ENCODE data around the gene R3HDM1.
A peak's percentile ranks its signal among the peaks of the same experiment; 100 is the strongest.
"Not testable (repeated sequence)": the region's sequence is repeated elsewhere in the genome, so short reads cannot be mapped to it uniquely, and the experiment has no call there.

Gene R3HDM1

GRCh38 chr2:135647836-135648579 is 116.7 kb downstream of the R3HDM1 start:
- no peak for DNase-seq

- DNase-seq: no peak
These were observed 119.4 kb downstream of the R3HDM1 start for GRCh38 chr2:135650721-135651120.

DNA sequence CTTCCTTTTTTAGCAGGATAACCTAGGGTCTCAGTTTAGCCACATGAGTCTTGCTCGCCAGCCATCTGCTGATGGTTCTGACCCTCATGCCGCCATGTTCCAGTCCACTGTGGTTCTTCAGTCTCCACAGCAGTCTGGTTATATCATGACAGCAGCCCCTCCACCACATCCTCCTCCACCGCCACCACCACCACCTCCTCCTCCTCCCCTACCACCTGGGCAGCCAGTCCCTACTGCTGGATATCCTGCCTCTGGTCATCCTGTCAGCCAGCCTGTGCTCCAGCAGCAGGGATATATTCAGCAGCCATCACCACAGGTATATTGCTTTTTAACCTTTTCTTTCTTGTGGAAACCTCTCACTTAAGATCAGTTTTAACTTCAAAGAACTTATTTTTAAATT is 120.4 kb downstream of the R3HDM1 start:
- no peak for DNase-seq

GRCh38 chr2:135654239-135654638 is 123.0 kb downstream of the R3HDM1 start:
- DNase-seq: not testable (repeated sequence)

DNA sequence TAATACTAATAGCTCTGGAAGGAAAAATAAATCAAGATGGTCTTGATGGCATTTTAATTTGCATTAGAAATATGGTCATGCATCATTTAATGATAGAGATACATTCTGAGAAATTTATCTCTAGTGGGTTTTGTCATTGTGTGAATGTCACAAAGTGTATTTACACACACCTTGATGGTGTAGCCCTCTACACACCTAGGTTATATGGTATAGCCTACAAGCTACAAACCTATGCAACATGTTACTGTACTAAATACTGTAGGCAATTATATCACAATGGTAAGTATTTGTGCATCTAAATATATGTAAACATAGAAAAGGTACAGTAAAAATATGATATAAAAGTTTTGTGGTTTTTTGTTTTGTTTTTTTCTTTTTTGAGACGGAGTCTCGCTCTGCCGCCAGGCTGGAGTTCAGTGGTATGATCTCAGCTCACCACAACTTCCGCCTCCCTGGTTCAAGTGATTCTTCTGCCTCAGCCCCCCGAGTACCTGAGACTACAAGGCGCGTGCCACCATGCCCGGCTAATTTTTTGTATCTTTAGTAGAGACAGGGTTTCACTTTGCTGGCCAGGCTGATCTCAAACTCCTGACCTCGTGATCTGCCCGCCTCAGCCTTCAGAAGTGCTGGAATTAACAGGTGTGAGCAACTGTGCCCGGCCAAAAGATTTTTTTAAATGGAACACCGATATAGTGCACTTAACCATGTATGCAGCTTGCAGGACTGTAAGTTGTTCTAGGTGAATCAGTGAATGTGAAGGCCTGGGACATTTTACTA is 126.7 kb downstream of the R3HDM1 start:
- peak; percentile 54 for DNase-seq

DNA sequence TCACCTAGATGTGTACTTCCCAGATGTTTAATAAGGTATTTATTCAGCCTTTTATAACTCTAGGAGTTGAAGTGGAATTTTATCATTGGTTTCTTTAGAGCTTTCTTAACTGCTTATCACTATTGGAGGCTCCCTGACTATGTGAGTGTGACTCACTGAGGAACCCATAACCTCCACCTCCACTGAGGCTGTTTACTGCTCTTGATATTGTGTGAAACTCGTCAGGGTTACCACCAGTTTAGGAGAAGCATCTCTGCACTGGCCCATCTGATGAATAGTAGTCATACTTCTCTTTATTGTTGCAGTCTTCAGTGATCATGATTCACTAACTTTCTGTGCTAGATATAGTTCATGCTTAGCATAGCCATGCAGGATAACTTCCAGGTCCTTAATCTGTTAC is 130.8 kb downstream of the R3HDM1 start:
- peak; percentile 71 for DNase-seq

DNA sequence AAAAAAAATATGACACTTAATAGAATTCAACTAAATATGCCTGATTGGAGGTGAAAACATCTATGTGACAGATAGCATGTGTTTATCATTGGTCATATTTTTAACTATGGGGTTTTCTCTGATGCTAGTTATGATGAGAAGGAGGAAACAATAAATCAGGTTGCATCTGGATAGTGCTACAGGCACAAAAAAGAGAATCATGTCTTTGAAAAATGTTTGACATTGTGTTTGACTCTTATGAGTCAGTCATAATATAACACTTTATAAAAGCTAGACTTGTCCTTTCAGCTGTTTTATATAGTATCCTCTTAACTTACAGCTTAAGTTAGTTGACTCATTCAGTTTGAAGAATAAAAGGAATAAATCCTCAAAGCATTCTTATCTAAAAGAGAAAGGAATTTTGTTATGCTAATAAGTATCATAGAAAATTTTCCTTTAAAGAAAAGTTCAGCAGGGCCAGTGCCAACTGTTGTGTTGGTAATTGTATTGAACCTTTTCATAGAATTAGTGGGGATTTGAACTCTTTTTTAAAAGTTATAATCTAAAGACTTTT is 131.9 kb downstream of the R3HDM1 start:
- DNase-seq: no peak

- DNase-seq: peak; percentile 84
These were observed 133.4 kb downstream of the R3HDM1 start for GRCh38 chr2:135664623-135665068.

GRCh38 chr2:135667045-135667444 is 135.8 kb downstream of the R3HDM1 start:
- no peak for DNase-seq

- no peak for DNase-seq
These were observed 143.2 kb downstream of the R3HDM1 start for GRCh38 chr2:135674453-135674852.

GRCh38 chr2:135676031-135676430 is 144.7 kb downstream of the R3HDM1 start:
- no peak for DNase-seq

DNA sequence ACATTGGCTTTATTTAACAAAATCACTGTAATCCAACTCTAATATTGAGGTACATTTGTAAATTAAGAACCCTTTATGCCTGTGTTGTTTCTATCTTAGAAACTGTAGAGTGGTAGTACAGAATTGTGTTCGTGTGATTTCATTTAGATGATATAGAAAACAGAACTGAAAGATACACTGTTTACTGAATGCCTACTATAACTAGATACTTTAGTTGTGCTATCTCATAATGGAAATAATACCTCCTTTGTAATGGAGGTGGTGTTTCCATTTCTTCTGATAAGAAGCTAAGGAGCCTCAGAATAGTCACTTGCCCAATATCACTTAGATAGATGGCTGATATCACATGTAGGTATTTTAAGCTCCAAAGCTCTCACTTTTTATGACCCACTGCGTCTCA is 147.8 kb downstream of the R3HDM1 start:
- no peak for DNase-seq

GRCh38 chr2:135685361-135685760 is 154.1 kb downstream of the R3HDM1 start:
- no peak for DNase-seq

DNA sequence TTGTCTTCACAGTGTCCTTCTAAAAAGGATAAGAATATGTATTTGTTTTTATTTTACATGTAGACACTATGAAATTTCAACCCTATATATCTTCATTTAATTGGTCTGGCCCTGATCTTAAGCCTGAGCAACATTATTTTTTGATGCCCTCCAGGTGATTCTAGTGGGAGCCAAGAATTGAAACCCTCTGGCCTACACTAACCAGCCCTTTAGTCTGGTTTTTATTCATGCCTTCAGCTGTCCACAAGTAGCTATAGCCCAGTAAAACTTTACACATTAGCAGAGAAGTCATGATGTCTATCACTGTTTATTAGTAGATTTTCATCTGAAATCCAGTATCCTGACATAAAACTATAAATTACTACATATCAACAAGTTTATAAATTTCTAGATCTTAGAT is 157.7 kb downstream of the R3HDM1 start:
- no peak for DNase-seq

DNA sequence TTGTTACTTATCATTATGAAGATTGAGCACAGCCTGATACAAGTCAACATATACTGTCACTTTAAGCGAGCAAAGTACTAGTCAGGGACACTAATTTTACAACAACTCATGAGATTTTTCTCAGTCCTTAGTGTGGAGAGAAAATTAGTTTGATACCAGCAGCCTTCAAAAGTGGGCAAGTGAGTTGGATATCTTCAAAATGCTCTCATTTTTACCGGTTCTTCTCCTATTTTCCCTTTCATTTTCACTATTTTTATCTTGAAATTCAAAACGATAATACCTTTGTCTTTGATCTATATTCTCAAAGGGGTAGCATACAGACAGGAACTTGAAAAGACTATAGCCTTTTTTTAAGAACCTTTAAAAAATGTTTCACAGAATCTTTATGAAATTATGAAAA is 158.4 kb downstream of the R3HDM1 start:
- DNase-seq: peak; percentile 18

GRCh38 chr2:135694711-135695110 is 163.4 kb downstream of the R3HDM1 start:
- DNase-seq: no peak

DNA sequence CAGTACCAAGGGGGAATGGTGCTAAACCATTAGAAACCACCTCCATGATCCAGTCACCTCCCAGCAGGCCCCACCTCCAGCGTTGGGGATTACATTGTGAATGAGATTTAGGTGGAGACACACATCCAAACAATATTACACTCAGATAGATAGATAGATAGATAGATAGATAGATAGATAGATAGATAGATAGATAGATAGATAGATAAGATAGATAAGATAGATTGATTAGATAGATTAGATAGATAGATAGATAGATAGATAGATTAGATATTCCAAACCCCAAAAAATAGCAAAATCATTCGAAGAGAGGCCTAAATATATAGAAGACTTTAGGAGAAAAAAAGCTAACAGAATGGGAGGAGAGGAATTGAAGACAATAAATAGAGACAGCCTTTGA is 167.6 kb downstream of the R3HDM1 start:
- DNase-seq: no peak

DNA sequence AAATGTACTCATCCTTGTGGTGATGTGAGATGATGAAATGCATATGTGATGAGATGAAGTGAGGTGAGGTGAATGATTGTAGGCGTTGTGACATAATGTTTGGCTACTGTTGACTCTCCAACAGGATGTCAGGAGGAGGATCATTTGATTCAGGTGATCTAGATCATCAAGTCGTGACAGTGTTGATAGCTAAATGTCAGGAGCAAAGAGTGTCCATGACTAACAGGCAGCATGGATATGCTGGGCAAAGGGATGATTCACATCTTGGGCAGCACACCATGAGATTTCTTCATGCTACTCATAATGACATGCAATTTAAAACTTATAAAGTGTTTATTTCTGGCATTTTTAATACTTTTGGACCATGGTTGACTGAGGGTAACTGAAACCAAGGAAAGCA is 170.2 kb downstream of the R3HDM1 start:
- DNase-seq: no peak

DNA sequence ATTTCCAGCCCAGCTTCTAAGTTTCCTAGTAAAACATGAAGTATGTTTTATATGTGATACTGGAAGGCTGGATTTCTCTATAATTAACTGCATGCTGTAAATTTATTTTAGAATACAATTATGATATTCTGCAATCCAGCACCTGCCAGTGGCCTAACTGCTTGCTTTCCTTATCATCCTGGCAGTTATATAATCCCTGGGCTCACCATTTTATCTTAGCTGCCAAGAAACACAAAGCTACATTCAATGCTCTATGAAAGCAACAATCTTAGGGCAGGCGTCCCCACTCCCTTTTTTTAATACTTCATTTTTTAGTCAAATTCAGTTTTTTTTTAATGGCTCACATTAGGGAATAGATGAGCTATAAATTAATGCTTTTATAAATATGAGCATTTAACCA is 172.0 kb downstream of the R3HDM1 start:
- no peak for DNase-seq

DNA sequence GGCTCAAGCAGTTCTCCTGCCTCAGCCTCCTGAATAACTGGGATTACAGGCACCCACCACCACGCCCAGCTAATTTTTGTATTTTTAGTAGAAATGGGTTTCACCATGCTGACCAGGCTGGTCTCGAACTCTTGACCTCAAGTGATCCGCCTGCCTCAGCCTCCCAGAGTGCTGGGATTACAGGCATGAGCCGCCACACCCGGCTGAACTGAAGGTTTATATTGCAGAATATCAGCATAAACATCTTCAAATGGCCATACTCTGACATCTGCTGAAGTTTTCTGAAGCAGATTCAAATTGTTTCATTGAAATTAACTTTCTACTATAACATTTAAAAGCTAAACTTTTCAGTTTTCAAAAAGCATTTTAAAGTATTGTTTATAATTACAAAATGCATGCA is 172.8 kb downstream of the R3HDM1 start:
- not testable (repeated sequence) for DNase-seq

- no peak for DNase-seq
These were observed 176.9 kb downstream of the R3HDM1 start for GRCh38 chr2:135708159-135708558.

GRCh38 chr2:135709992-135710391 is 178.7 kb downstream of the R3HDM1 start:
- DNase-seq: peak; percentile 65

GRCh38 chr2:135715086-135715485 is 183.8 kb downstream of the R3HDM1 start:
- DNase-seq: not testable (repeated sequence)
